AG09319 (cell line): ENCODE measurements around the gene GPR87.

Experiments
- DNase-seq: peaks from one replicate; pipeline ENCODE4 v3.0.0-alpha.2; 2010; ENCODE audit warnings: low read depth; ENCODE audit errors: extremely low read depth
- TF ChIP-seq, protein P1 (sequence below): IDR thresholded peaks from 2 replicates; pipeline ENCODE4 v1.5.1; 2011; ENCODE audit warnings: low read depth, mild to moderate bottlenecking, inconsistent platforms, low read length, moderate library complexity

GPR87 gene, protein sequence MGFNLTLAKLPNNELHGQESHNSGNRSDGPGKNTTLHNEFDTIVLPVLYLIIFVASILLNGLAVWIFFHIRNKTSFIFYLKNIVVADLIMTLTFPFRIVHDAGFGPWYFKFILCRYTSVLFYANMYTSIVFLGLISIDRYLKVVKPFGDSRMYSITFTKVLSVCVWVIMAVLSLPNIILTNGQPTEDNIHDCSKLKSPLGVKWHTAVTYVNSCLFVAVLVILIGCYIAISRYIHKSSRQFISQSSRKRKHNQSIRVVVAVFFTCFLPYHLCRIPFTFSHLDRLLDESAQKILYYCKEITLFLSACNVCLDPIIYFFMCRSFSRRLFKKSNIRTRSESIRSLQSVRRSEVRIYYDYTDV

GRCh38 chr3:151316267-151316991, at the start of gene GPR87:
Gene GPR87 (minus strand): TSS chr3:151316820. CDS start chr3:151300100, 16,720 bp downstream.
- TF ChIP-seq, protein P1, sequence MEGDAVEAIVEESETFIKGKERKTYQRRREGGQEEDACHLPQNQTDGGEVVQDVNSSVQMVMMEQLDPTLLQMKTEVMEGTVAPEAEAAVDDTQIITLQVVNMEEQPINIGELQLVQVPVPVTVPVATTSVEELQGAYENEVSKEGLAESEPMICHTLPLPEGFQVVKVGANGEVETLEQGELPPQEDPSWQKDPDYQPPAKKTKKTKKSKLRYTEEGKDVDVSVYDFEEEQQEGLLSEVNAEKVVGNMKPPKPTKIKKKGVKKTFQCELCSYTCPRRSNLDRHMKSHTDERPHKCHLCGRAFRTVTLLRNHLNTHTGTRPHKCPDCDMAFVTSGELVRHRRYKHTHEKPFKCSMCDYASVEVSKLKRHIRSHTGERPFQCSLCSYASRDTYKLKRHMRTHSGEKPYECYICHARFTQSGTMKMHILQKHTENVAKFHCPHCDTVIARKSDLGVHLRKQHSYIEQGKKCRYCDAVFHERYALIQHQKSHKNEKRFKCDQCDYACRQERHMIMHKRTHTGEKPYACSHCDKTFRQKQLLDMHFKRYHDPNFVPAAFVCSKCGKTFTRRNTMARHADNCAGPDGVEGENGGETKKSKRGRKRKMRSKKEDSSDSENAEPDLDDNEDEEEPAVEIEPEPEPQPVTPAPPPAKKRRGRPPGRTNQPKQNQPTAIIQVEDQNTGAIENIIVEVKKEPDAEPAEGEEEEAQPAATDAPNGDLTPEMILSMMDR: no peak
- DNase-seq: no peak

- DNase-seq: no peak
- TF ChIP-seq, protein P1: no peak
These were observed 46.1 kb upstream of the GPR87 start for GRCh38 chr3:151362751-151363174.

- DNase-seq: no peak
These were observed 40.8 kb upstream of the GPR87 start for GRCh38 chr3:151357463-151357850.

DNA sequence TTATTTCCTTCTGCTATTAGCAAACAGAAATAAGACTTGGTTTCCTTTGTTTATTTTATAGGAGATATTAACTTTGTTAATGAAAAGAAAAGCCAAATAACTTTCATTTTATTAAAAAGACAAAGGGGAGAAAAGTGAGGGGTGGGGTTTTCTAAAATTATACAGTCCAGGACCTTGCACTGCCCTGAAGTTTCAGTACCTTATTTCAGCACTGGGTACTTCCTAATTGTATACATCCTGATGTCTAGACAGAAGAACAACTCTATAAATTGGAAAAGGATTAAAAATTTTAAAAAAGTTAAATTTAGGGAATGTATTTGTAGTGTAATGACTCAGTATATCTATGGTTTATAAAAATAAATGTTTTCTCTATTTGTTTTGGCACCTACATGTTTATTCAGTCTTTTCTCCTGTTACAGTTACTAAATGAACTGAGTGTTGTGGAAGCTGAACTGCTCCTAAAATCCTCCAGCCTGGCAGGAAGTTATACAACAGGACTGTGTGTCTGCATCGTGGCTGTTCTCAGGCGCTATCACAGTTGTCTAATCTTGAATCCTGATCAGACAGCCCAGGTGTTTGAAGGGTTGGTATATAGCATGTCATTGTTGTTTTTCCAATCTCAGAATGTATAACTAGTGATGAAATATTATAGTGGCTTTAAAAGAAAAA, 40.3 kb upstream of the GPR87 start:
- no peak for DNase-seq
- TF ChIP-seq, protein P1: no peak

More at GRCh38 chr3:151357463-151357850, 40.8 kb upstream of the GPR87 start:
- TF ChIP-seq, protein P1: no peak

GRCh38 chr3:151351648-151352047, 35.0 kb upstream of the GPR87 start:
- no peak for DNase-seq
- TF ChIP-seq, protein P1: no peak

DNA sequence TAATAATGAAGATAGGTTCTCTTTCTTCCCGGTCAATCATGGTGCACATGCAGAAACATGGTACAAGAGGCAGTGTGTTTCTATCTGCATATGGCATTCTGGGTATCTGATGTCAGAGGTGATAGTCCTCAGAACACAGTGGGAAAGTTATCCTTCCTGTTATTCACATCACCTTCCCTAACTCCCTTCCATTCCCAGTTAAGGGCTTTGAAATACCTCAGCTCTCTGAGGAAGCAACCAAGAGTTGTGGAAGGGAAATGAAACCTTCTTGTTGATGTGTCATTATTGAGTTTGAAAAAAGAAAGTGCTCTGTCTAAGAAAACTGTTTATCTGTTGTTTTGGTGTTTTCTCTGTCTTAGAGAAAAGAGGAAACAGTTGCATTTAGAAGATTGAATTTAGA, 34.6 kb upstream of the GPR87 start:
- no peak for DNase-seq
- TF ChIP-seq, protein P1: no peak

- TF ChIP-seq, protein P1: no peak
- no peak for DNase-seq
These were observed 34.0 kb upstream of the GPR87 start for GRCh38 chr3:151350656-151351055.
